Endothelial cell of umbilical vein (primary cell): Measurements from ENCODE around the gene PUS7L. TPM values are rescaled to one million over a fixed set of nuclear protein-coding genes. Genes with fewer than 3 reads are reported as not detected.

ENCODE experiments used
- BruUV-seq: library from RNA; stranded (reverse); fragments of 400-500 nt; replicated peaks from 2 replicates; lab custom pipeline; 2021; lab: Mats Ljungman, UMichigan
- CTCF ChIA-PET: fragments of 300-600, 350-600 bp; sonication (Branson Sonifier 250); formaldehyde crosslinking; loops from one replicate; lab custom pipeline; 2021; ENCODE audit warnings: antibody characterized with exemption, inconsistent platforms; lab: Charles Lee
- POLR2A ChIA-PET: fragments of 300-600, 350-600 bp; sonication (Branson Sonifier 250); formaldehyde crosslinking; loops from one replicate; lab custom pipeline; 2021; ENCODE audit warnings: antibody characterized with exemption, inconsistent platforms; lab: Charles Lee
- DNase-seq: peaks from one replicate; pipeline ENCODE4 v3.0.0-alpha.2; 2011; ENCODE audit warnings: low read depth, low spot score
- FAIRE-seq: peaks from 2 replicates; lab custom pipeline; 2011; peaks lifted over from hg19 to GRCh38; lab: Jason Lieb, UNC
- H2AFZ ChIP-seq: 2 replicates; pipeline ENCODE4 v1.6.0; 2012; ENCODE audit warnings: low read depth, low read length, control low read depth, inconsistent platforms
- H3K27ac ChIP-seq: 2 replicates; pipeline ENCODE4 v1.5.1; 2011; ENCODE audit warnings: low read depth, mild to moderate bottlenecking, control low read depth, low read length, moderate library complexity; ENCODE audit not compliant: insufficient read depth
- H3K27me3 ChIP-seq, 2 experiments: 2 replicates each; pipeline versions ENCODE4 v1.6.0 to v1.6.1; 2011; ENCODE audit warnings: low read length in 2 of 2, mixed read lengths in 1 of 2; ENCODE audit not compliant: control insufficient read depth in 2 of 2, insufficient read depth in 2 of 2
- H3K36me3 ChIP-seq, 2 experiments: 2 replicates in 1 of 2; 3 replicates in 1 of 2; pipeline ENCODE4 v1.5.1; 2011; ENCODE audit warnings: low read length in 2 of 2, mild to moderate bottlenecking in 1 of 2, moderate library complexity in 1 of 2; ENCODE audit not compliant: control insufficient read depth in 2 of 2, insufficient read depth in 2 of 2; ENCODE audit errors: extremely low read depth in 1 of 2
- H3K4me1 ChIP-seq: 3 replicates; pipeline ENCODE4 v1.5.1; 2011; ENCODE audit warnings: mild to moderate bottlenecking, low read length; ENCODE audit not compliant: control insufficient read depth, insufficient read depth; ENCODE audit errors: extremely low read depth
- H3K4me2 ChIP-seq: 2 replicates; pipeline ENCODE4 v1.6.1; 2011; ENCODE audit warnings: low read length, control low read depth, mixed read lengths; ENCODE audit not compliant: insufficient read depth
- H3K4me3 ChIP-seq, 3 experiments: fragments of 200-600 bp in 1 of 3; sonication (generic), shearing (Covaris generic) in 1 of 3; replicated peaks in 1 of 3; 2 replicates each; pipeline ENCODE4 v1.5.1; 2011 to 2016; ENCODE audit warnings: control low read depth in 3 of 3, low read length in 3 of 3, mild to moderate bottlenecking in 2 of 3, inconsistent platforms in 1 of 3, low read depth in 1 of 3, moderate library complexity in 1 of 3; ENCODE audit not compliant: insufficient read depth in 1 of 3
- H3K79me2 ChIP-seq: 2 replicates; pipeline ENCODE4 v1.6.0; 2012; ENCODE audit warnings: low read length, inconsistent platforms; ENCODE audit not compliant: control insufficient read depth, insufficient read depth
- H3K9ac ChIP-seq: replicated peaks from 2 replicates; pipeline ENCODE3; 2011; ENCODE audit warnings: low read length, control low read depth; ENCODE audit not compliant: insufficient read depth; ENCODE audit errors: extremely low read depth
- H3K9me1 ChIP-seq: replicated peaks from 3 replicates; pipeline ENCODE4 v1.6.0; 2011; ENCODE audit warnings: mild to moderate bottlenecking, low read length; ENCODE audit not compliant: control insufficient read depth, insufficient read depth; ENCODE audit errors: extremely low read depth
- H3K9me3 ChIP-seq: replicated peaks from 2 replicates; pipeline ENCODE4 v1.5.1; 2012; ENCODE audit warnings: low read length, inconsistent platforms; ENCODE audit not compliant: control insufficient read depth, insufficient read depth
- H4K20me1 ChIP-seq: replicated peaks from 2 replicates; pipeline ENCODE3; 2011; ENCODE audit warnings: mild to moderate bottlenecking, low read length; ENCODE audit not compliant: control insufficient read depth, insufficient read depth; ENCODE audit errors: extremely low read depth
- CTCF ChIP-seq, 2 donors: IDR thresholded peaks; 1 replicate in 1 of 2; 2 replicates in 1 of 2; pipeline ENCODE4 v1.5.1; 2011; ENCODE audit warnings: low read length in 2 of 2, mild to moderate bottlenecking in 2 of 2, moderate library complexity in 2 of 2, control low read depth in 1 of 2, inconsistent platforms in 1 of 2, low read depth in 1 of 2; ENCODE audit not compliant: insufficient read depth in 1 of 2; ENCODE audit errors: extremely low read depth in 1 of 2
- EZH2 ChIP-seq: IDR thresholded peaks from 2 replicates; pipeline ENCODE4 v1.6.1; 2012; ENCODE audit warnings: borderline replicate concordance, low read depth, mild to moderate bottlenecking, moderate library complexity, low read length, inconsistent platforms; ENCODE audit not compliant: severe bottlenecking
- FOS ChIP-seq: IDR thresholded peaks from 2 replicates; pipeline ENCODE4 v1.6.1; 2011; ENCODE audit warnings: mild to moderate bottlenecking, low read length, moderate library complexity, borderline replicate concordance; ENCODE audit not compliant: insufficient read depth
- GATA2 ChIP-seq: IDR thresholded peaks from 2 replicates; pipeline ENCODE4 v1.7.0; 2011; ENCODE audit warnings: low read depth, mild to moderate bottlenecking, moderate library complexity, mixed read lengths, low read length; ENCODE audit not compliant: insufficient read length, insufficient read depth
- JUN ChIP-seq: IDR thresholded peaks from 2 replicates; pipeline ENCODE4 v1.6.1; 2011; ENCODE audit warnings: borderline replicate concordance, low read depth; ENCODE audit not compliant: insufficient read length, insufficient read depth
- MAX ChIP-seq: IDR thresholded peaks from 2 replicates; pipeline ENCODE4 v1.6.1; 2011; ENCODE audit not compliant: insufficient read depth, insufficient read length
- MYC ChIP-seq: IDR thresholded peaks from one replicate; pipeline ENCODE4 v1.6.1; 2011; ENCODE audit warnings: mild to moderate bottlenecking, low read depth, low read length
- POLR2A ChIP-seq: IDR thresholded peaks from 2 replicates; pipeline ENCODE4 v1.6.1; 2012; ENCODE audit warnings: low read depth, mild to moderate bottlenecking, control low read depth, low read length
- POLR2AphosphoS5 ChIP-seq: IDR thresholded peaks from 2 replicates; pipeline ENCODE4 v1.6.1; 2012; ENCODE audit warnings: low read depth, mild to moderate bottlenecking, control low read depth, low read length, moderate library complexity; ENCODE audit not compliant: insufficient read depth
- dilution Hi-C: fragments of 300-500 bp; cut with MboI; formaldehyde crosslinking; loops from one replicate; pipeline ENCODE4 v1.15.0; 2019; ENCODE audit warnings: low sequenced_read_pairs; ENCODE audit not compliant: extremely low pct_ligation_motif_present
- intact Hi-C: fragments of 100-400 bp; cut with micrococcal nuclease; formaldehyde crosslinking; loops from one replicate; pipeline ENCODE4 v1.10.0; 2022
- polyA plus RNA-seq, 4 experiments: library from polyadenylated mRNA; depleted of rRNA in 3 of 4; stranded (reverse) in 3 of 4; unstranded in 1 of 4; fragments of >200 nt; gene quantifications; 2 replicates each; pipeline versions ENCODE4 v1.2.1 to v1.2.3, GENCODE V29; 2011 to 2012; ENCODE audit warnings: missing spikeins in 1 of 4
- total RNA-seq: library from RNA; stranded (reverse); gene quantifications from 2 replicates; pipeline ENCODE4 v1.2.3, GENCODE V29; 2021

The PUS7L gene
- total and polyA plus RNA-seq, 2 donors (not counting 3 experiments of a cell fraction or from before 2014, with no cell fraction given), result 1.8 to 13.1 TPM

DNA sequence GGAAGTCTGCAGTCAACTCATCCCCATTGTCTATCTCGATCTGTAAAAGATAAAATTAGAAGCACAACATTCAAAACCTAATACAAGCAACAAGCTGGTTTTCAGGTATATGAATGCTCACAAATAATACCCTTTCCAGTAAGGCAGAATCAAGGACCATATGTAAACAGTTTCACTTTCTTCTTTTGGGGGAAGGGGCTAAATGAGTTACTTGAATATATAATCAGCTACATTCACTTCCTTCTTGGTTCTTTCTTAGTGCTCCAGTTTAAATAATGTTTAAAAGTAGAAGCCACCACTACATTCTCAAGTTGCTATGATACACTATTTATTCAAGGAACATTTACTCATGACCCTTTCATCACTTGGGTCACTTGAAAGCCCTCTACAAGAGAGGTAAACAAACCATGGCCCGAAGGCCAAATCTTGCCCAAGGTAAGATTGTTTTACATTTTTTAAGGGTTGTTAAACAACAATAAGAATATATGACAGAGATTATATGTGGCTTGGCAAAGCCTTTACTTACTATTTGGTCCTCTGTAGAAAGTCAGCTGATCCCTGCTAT, 37.2 kb upstream of the PUS7L start:
- H3K27ac ChIP-seq, result no peak overlapping the region
- no peaks in the 10 kb centered on the region for H3K9me3 ChIP-seq
- no peaks in the 10 kb centered on the region for H3K9me1 ChIP-seq
- DNase-seq (no peak), FAIRE-seq (no peak)
- intact Hi-C loops (no loop called here), dilution Hi-C loops (no loop called here)
- no peak overlapping the region for H3K4me3 ChIP-seq
- BruUV-seq, result no TSS peak
- H2AFZ ChIP-seq, result no peak overlapping the region
- H3K4me2 ChIP-seq, result no peak overlapping the region
- H3K27me3 ChIP-seq, result no peaks in the 10 kb centered on the region
- no peaks in the 10 kb centered on the region for H3K79me2 ChIP-seq
- H4K20me1 ChIP-seq, result no peaks in the 10 kb centered on the region
- H3K9ac ChIP-seq, result no peak overlapping the region
- peaks cover 7 to 18% of the 10 kb centered on the region in 2 experiments for H3K36me3 ChIP-seq
- CTCF ChIA-PET, result interaction anchor here (1.1 to 2.0 kb wide), 2 partner anchors 10 to 19 kb away, joined by 3 to 9 read pairs; partner anchors contain the start of gene TWF1
- no peaks in the 10 kb centered on the region for H3K4me1 ChIP-seq
- POLR2A ChIA-PET, result no interaction called here
- no peak for TF ChIP-seq EZH2
- no peak for TF ChIP-seq FOS
- no peak for TF ChIP-seq MAX
- TF ChIP-seq JUN, result no peak
- no peak for TF ChIP-seq POLR2AphosphoS5
- TF ChIP-seq GATA2, result no peak
- TF ChIP-seq POLR2A, result no peak
- no peak for TF ChIP-seq MYC
- TF ChIP-seq CTCF (IDR thresholded peaks at IDR 0.05; ENCODE audit: extremely low read depth in 1 of 2, insufficient read depth in 1 of 2, low read depth in 1 of 2, low read length in 2 of 2), result no peak
